UCSD-AML1 (cell line): ENCODE data around the gene POTEF.
"Not testable (repeated sequence)": the region's sequence is repeated elsewhere in the genome, so short reads cannot be mapped to it uniquely, and the experiment has no call there.

Experiments
- DNase-seq: peaks from one replicate; lab custom pipeline; 2025; ENCODE audit not compliant: unreplicated experiment; lab: John Stamatoyannopoulos, UW

The POTEF gene

GRCh38 chr2:130153721-130154422 is 24.9 kb upstream of the POTEF start:
- not testable (repeated sequence) for DNase-seq

DNA sequence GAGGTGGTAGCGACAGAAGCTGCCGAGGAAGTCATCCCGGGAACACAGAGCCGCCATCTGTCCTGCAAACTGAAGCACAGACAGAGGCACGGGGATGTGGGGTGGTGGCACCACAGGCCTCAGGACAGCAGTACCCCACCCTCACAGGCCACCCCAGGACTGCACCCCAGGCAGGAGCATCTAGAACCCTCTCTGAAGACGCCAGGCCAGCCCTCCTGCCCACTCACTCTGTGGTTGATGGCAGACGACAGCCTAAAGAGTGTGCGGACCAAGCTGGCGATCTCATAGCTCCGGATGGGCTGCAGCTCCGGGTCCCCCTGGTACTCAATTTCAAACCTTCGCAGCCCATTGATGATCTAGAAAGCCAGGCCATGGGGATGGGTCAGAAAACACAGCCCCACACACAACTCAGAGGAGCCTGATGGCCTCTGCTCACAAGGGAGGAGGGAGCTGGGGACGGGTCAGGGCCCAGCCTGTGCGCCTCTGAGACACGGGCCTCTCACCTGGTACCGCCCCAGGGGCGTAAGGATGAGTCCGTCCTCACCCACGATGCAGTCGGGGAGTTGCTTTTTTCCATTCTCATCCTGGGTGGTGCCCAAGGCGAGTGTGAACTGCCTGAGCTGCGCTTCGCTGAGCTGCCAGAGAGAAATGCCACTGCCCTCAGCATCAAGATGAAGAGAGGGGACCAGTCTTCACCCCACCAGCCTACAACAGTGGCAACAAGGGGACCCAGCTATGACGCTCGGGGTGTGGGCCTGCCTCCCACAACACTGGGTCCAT is 24.0 kb upstream of the POTEF start:
- no peak for DNase-seq

GRCh38 chr2:130152136-130152815 is 23.3 kb upstream of the POTEF start:
- DNase-seq, result not testable (repeated sequence)

- not testable (repeated sequence) for DNase-seq
Observed at GRCh38 chr2:130151145-130151512, 22.1 kb upstream of the POTEF start.

- no peak for DNase-seq
Observed at GRCh38 chr2:130150181-130151144, 21.4 kb upstream of the POTEF start.

DNA sequence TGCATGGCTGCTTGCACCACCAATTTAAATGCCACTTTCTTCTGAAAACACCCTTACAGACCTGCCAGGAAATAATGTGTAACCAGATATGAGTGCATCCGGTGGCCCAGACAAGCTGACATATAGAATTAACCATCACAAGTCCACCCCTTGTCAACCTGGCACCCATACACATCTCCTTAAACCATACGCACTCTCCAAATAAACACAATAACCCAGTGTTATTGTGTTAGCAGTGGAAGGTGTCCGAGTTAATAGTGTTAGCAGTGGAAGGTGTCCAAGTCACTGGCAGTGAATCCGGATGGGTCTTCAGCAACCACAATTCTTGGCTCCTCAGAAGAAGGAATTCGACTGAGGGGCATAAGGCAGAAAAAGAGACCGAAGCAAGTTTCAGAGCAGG is 19.5 kb upstream of the POTEF start:
- DNase-seq, result not testable (repeated sequence)

DNA sequence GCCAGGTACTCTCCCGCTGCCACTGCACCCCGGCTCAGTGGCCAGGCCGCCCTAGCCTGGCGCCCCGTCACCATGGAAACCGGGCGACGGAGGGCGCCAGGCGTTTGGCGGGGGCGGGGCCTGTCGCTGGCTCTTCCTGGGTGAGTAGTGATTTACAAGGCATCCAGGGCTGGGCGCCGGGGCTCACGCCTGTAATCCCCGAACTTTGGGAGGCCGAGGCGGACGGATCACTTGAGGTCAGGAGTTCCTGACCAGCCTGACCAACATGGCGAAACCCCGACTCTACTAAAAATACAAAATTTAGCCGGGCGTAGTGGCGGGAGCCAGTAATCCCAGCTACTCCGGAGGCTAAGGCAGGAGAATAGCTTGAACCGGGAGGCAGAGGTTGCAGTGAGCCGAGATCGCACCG is 16.0 kb upstream of the POTEF start, which contains the start of gene CCDC74B:
CCDC74B (minus strand) TSS at position 107 of the 409 bp plus-strand sequence. CDS start 116 bp downstream, outside the sequence.
- DNase-seq, result not testable (repeated sequence)

- DNase-seq, result not testable (repeated sequence)
Observed at GRCh38 chr2:130143266-130144039, 14.4 kb upstream of the POTEF start.

DNA sequence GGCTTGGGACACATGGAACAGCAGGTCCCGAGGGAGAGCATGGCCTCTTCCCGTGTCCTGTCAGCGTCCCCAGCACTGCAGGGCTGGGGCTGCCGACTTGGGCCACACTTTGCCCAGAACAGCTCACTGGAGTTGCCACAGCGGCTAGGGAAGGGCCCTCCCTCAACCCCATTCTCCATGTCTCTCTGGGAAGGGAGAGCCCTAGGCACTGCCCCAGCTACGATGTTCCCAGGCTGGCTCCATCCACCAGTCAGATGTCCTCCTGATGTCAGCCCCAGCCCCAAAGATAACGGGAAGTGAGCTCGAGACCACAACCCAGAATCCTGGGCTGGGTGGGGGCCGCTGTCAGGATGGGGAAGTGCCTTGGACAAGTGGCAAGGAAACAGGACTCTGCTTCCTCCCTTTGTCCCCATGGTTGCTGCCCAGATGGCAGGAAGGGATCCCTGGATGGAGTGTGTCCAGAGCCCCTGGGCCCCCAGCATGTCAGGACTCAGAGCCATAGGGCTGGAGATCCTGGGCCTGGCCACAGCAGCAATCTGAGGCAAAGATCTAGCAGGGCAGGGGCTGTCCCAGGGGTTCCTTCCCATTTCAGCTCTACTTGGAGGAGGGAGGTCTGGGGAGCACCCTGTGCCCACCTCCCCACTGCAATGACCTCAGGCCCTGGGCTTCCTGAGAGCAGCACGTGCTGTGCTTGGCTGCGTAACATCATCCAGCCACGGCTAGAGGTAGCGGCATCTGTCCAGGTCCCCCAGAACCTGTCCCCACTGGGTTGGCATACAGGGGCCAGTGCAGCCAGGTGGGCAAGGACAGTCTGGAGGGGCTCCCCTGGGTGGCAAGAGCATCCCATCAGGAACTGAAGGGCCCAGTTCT is 13.6 kb upstream of the POTEF start:
- DNase-seq, result not testable (repeated sequence)

GRCh38 chr2:130141645-130142370 is 12.8 kb upstream of the POTEF start:
- DNase-seq, result not testable (repeated sequence)

DNA sequence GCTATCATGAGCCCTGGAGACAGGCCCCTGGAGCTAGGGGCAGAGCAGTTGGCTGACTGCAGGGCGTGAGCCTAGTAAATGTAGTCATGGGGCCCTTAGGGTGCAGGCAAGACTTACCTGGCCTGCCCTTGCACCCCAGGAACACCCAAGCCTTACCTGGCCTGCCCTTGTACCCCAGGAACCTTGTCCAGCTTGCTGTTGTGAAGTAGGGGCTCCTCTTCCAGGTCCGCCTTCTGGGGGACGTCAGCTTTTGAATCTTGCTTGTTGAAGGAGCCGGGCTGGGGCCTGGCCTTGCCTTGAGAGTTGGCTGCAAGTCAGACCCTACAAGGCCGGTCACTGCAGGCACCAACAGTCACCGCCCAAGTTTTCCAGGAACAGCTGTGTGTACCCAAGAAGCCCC is 12.0 kb upstream of the POTEF start:
- DNase-seq, result not testable (repeated sequence)

GRCh38 chr2:130140516-130140915 is 11.5 kb upstream of the POTEF start:
- DNase-seq, result not testable (repeated sequence)

- not testable (repeated sequence) for DNase-seq
Observed at GRCh38 chr2:130139331-130140280, 10.6 kb upstream of the POTEF start.

DNA sequence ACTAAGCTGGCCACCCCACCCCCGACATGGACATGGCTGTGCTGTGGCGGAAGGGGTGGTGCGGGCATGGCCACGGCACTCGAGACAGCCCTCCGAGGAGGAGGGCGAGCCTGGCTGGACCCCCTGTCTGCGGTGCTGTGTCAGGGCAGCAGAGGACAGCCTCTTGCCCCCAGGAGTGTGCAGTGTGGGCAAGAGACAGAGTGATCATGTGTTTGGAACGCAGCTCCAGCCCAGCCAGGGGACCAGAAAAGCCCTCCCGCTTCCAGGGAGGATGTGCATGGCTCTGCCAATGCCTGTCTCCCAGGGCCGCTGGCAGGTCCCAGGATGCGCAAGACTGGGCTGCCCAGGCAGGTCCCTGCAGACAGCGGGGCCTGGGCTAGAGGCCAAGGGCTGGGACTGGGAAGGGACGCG is 9.8 kb upstream of the POTEF start:
- not testable (repeated sequence) for DNase-seq

DNA sequence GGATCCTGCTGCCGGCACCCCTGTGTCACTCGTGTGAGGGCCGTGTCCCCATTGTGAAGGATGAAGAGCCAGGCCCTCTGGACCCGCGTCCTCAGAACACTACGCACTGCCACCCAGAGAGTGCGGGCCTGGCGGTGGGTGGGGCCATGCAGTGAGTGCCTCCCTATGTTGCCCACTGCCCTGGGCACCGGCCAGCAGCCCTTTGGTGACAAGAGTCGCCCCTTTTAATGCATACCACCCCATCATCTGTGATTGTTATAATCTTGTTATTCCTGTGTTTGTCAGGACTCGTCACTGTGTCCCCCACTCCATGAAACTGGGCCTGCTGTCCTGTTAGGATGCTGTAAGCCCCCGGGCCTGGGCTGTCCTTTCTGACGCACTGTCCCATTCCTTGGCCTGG is 9.3 kb upstream of the POTEF start:
- DNase-seq, result not testable (repeated sequence)

DNA sequence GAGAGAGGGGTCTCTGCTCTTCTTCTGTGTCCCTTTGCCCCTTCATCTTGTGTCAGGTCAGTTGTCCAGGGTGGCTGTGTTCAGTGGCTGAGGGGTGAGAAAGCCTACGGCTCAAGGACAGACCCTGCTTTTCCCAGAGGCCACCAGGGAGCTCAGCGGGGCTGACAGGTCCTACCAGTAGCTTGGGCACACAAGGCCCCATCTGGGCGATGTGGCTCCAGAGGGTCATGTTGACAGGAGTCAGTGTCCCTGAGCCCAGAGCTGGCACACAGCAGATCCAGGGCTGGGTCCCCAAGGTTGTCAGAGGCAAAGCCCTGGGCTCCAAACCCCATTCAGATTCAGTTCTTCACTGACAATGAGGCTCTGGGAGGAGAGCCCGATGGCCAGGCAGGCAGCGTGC is 8.1 kb upstream of the POTEF start:
- DNase-seq, result not testable (repeated sequence)

- not testable (repeated sequence) for DNase-seq
Observed at GRCh38 chr2:130136546-130136945, 7.5 kb upstream of the POTEF start.
